GM12892 (cell line): Measurements from ENCODE around the gene ACTBL2.

ENCODE experiments used
- POLR2A ChIP-seq: IDR thresholded peaks from 2 replicates; pipeline ENCODE4 v1.6.1; 2011; ENCODE audit warnings: low read depth, low read length, control low read depth
- POLR2AphosphoS5 ChIP-seq: IDR thresholded peaks from 2 replicates; pipeline ENCODE4 v1.6.1; 2011; ENCODE audit warnings: low read depth, low read length, control low read depth
- TAF1 ChIP-seq: IDR thresholded peaks from 2 replicates; pipeline ENCODE4 v1.6.1; 2011; ENCODE audit warnings: low read depth, mild to moderate bottlenecking, control low read depth, low read length, borderline replicate concordance

DNA sequence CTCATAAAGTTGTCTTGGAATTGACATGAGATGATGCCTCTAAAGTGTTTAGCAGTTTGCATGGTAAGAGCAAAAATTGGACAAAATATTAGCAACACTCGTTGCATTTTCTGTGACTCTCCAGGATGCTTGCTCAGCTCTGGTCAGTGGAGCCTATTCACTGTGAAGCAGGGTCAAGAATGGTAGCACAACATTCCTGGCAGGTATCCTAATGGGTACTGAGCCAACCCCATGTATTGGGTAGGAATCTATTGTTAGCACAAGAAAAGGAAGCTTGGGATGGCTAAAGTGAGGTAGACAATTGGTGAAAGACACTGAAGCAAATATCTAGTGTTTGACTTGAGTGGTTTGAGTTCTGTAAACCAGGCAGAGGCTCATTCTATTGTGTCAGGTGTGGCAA, 10.4 kb upstream of the ACTBL2 start:
- TF ChIP-seq POLR2A (no peak), POLR2AphosphoS5 (no peak), TAF1 (no peak)
